NT2/D1 (cell line): ENCODE results near the gene LBHD2.

Experiments used
- SUZ12 ChIP-seq: IDR thresholded peaks from 2 replicates; pipeline ENCODE4 v1.6.1; 2011; ENCODE audit not compliant: insufficient read length, insufficient read depth; ENCODE audit errors: extremely low read depth
- YY1 ChIP-seq: IDR thresholded peaks from 2 replicates; pipeline ENCODE4 v1.6.1; 2011; ENCODE audit not compliant: insufficient read length, insufficient read depth

- no peak for TF ChIP-seq SUZ12
- TF ChIP-seq YY1, result no peak
Observed at GRCh38 chr14:103074729-103075367, 9.2 kb upstream of the LBHD2 start.
